Sigmoid colon (tissue), 4 donors: ENCODE data around the gene PIGZ.

Experiments
- EP300 ChIP-seq, 4 donors: sonication (generic); formaldehyde crosslinking; IDR thresholded peaks; one replicate each; pipeline ENCODE4 v1.6.1; 2017; ENCODE audit warnings: antibody characterized with exemption in 4 of 4
- POLR2A ChIP-seq, 2 donors: fragments of 450-650 bp; IDR thresholded peaks; one replicate each; pipeline ENCODE4 v1.6.1; 2016; ENCODE audit warnings: antibody characterized with exemption in 2 of 2, mild to moderate bottlenecking in 2 of 2, moderate library complexity in 2 of 2

DNA sequence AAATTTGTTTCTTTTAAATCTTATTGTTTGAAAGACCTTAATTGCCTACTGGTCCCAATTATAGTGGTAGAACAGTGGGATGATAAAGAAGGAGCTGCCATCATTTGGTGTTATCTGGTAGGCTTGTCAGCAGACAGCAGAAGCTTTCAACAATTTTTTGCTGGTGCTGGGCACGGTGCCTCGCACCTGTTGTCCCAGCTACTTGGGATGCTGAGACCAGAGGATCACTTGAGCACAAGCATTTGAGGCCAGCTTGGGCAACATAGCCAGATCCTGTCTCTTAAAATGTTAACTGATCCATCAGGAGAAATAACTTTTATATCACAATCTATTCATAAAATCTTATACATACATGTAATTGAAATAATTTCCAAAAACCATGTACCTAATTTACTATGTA lies 64.9 kb downstream of the PIGZ start:
- no peak for TF ChIP-seq EP300 (IDR thresholded peaks at IDR 0.05)
- no peak for TF ChIP-seq POLR2A (IDR thresholded peaks at IDR 0.05)
